DMS53 treated with DMSO at 0.1 percent for 48 hours (cell line): ENCODE data around the gene CMIP.
A peak's percentile ranks its signal among the peaks of the same experiment; 100 is the strongest.

ENCODE experiments used
- DNase-seq: peaks from one replicate; lab custom pipeline; 2025; ENCODE audit not compliant: unreplicated experiment; lab: John Stamatoyannopoulos, UW

CMIP gene

GRCh38 chr16:81647527-81647926 is 202.9 kb downstream of the CMIP start:
- no peak for DNase-seq

- DNase-seq, result no peak
These were observed 205.1 kb downstream of the CMIP start for GRCh38 chr16:81649561-81650184.

GRCh38 chr16:81650281-81650680 is 205.7 kb downstream of the CMIP start:
- no peak for DNase-seq

GRCh38 chr16:81650982-81651562 is 206.5 kb downstream of the CMIP start:
- DNase-seq, result no peak

- DNase-seq, result no peak
These were observed 207.4 kb downstream of the CMIP start for GRCh38 chr16:81651758-81652718.

GRCh38 chr16:81652798-81653505 is 208.3 kb downstream of the CMIP start:
- peak; percentile 39 for DNase-seq

GRCh38 chr16:81654346-81654745 is 209.7 kb downstream of the CMIP start:
- no peak for DNase-seq

GRCh38 chr16:81655469-81656162 is 211.0 kb downstream of the CMIP start:
- no peak for DNase-seq

GRCh38 chr16:81657224-81657623 is 212.6 kb downstream of the CMIP start:
- no peak for DNase-seq

- DNase-seq, result no peak
These were observed 213.2 kb downstream of the CMIP start for GRCh38 chr16:81657781-81658180.

GRCh38 chr16:81658373-81658772 is 213.8 kb downstream of the CMIP start:
- DNase-seq, result no peak

GRCh38 chr16:81659249-81659648 is 214.6 kb downstream of the CMIP start:
- DNase-seq, result no peak

- no peak for DNase-seq
These were observed 216.5 kb downstream of the CMIP start for GRCh38 chr16:81661082-81661481.

- no peak for DNase-seq
These were observed 219.5 kb downstream of the CMIP start for GRCh38 chr16:81664153-81664552.

- DNase-seq, result no peak
These were observed 221.0 kb downstream of the CMIP start for GRCh38 chr16:81665588-81665987.

GRCh38 chr16:81666113-81666512 is 221.5 kb downstream of the CMIP start:
- DNase-seq, result no peak

GRCh38 chr16:81668243-81669097 is 223.9 kb downstream of the CMIP start:
- DNase-seq, result no peak

GRCh38 chr16:81669473-81670350 is 225.1 kb downstream of the CMIP start:
- DNase-seq, result no peak
